Measurements from ENCODE around the gene KCNK2.
"Not testable (repeated sequence)": the region's sequence is repeated elsewhere in the genome, so short reads cannot be mapped to it uniquely, and the experiment has no call there.

KCNK2 gene

DNA sequence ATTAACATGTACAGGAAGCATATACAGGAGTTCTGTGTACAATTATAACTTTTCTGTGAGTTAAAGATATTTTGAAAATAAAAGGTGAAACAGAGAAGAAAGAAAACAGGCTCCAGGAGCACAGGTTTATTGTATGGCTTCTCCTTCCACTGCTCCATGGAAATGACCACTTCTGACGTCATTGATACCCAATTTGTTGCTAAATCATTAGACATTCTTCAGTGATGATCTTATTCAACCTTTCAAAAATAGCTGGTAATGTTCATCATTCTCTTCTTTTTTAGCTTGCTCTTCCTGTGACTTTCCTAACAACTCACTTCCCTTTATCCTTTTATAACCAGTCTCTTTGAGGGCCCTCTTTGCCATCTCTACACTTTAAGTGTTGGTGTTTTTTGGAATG, 77.8 kb downstream of the KCNK2 start:
- DNase-seq: no peak

GRCh38 chr1:215163144-215163543, 80.6 kb downstream of the KCNK2 start:
- not testable (repeated sequence) for DNase-seq

DNA sequence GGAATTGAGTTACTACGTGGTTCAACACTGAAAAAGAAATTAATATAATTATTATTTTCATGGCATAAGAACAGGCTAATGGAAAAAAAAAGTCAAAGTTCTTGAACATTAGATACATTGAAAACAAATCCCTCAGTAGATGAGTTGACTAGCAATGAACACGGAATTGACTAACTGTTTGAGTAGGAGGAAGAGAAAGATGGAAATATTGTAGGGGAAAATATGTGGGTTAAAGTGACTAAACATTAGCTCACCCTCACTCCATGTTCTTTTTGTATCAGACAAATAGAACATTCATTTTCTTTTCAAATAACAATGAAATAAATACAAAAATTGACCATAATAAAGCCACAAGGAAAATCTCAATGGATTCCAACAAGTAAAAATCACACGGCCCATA, 84.3 kb downstream of the KCNK2 start:
- DNase-seq: no peak

GRCh38 chr1:215181518-215181917, 99.0 kb downstream of the KCNK2 start:
- DNase-seq: no peak

DNA sequence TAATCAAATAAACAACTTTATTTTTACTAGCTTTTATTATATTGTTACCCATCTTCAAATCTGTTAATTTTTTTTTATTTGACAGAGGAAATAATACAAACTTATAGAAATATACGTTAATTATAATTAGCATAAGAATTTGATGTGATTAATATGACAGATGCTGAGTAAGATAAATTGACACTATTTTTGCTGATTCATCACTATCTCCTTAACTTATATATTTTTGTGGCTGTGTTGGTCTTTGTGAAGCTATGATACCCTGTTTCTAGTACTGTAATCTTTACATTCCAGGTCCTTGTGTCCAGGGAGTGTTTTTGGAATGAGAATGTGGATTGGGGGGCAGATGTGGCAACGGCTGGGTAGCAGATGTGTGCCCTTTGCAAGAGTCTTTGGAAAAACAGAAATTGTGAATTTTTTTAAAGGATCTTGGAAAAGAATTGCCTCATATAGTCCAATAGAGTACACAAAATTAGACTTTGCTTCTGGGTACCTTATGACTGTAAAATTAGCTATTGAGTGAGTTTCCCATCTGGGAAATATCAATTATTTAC, 102.6 kb downstream of the KCNK2 start:
- no peak for DNase-seq

DNA sequence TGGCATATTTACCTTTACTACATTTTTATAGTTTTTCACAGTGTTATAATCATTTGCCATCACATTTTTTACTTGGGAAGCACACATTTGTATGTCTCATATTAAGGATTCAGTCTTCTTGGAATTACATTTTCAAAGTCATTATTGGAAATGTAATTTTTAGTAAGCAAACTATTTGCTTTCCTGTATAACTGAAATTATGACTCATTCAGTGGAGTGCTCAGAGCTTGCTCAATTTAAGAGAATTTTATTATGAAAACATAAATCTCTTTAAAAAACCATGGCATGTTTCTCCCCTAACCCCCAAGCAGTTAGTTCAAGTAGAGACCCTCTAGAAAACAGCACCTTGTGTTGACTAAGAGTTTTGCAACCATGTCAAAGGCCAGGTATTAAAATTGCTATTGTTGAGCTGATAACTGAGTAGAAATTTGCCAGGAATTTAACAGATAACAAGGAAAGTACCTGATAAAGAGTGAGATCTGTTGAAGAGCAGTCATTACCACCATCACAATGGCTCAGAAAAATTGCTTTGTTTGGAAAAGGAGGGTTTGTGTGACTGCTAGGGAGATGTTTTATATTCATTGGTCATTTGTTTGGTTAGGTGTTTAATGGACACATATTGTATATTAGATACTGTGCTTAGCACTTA, 105.9 kb downstream of the KCNK2 start:
- no peak for DNase-seq

DNA sequence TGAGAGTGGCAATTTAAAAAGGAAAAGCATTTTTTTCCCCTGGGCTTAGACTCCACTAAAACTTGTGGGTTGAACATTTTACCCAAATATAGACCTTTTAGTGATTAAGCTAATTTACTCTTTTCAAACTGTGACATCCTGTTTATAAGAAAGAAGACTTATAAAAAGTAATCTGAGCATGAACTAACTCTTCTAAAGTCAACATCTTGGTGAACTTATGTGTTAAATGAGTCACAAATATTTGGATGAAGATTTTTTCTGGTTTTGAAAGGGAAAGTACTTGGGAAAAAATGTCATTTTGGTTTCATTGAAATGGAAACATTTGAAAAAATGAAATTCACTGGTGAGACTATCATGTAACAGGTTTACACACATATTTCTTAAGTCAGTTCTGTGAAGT, 109.8 kb downstream of the KCNK2 start:
- no peak for DNase-seq

DNA sequence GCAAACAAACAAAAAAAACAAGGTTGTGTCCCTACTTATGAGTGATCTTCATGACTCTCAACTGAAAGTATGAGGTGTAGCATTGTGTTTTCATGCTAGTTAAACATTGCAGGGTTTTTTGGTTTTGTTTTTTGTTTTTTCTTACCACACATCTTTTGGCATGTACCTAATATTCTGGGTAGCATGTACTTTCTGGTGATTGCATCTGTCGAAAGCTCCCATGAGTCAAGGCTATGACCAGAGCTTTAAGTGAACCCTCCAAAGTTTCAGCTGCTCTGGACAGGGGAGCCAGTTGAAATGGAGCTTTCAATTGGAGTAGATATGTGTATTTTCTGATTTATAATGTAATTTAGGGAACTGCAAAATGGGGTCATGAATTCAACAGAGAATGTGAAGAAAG, 115.5 kb downstream of the KCNK2 start:
- DNase-seq: no peak

DNA sequence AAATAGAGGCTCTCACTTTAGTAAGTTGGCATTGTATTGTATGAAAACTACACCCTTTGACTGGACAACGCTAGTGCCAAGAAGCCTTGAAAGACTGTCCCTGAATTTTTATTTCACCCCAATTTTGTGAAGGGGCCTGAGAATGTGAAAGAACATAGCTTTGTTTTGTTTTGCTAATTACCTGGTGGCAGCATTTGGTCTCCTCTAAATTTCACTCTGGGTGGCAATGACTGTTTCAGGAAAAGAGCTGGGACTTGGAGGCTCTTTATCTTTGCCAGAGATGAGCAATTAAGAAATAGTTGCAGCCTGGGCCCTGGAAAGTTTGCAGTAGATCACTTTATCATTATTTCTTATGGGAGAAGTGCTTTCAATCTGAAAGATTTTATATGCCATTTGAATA, 117.6 kb downstream of the KCNK2 start:
- DNase-seq: no peak

- DNase-seq: no peak
Observed at GRCh38 chr1:215201283-215201682, 118.7 kb downstream of the KCNK2 start.

- DNase-seq: no peak
Observed at GRCh38 chr1:215202868-215203267, 120.3 kb downstream of the KCNK2 start.

DNA sequence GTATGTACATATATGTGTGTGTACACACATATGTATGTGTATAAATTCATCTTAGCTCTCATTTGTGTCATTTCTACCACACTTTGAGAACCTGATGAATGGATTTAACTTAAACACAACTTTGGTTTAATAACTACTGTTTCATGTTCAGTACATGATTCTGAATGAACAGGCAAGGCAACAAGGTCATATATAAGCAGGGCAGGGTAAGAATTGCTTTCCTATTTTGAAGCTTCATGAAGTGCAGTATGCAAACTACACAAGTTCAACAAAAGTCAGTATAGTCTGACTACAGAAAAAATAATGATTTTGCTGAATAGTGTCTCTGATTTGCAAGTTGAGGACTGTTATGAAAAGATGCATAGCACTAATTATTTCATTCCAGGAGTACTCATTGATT, 127.6 kb downstream of the KCNK2 start:
- no peak for DNase-seq

DNA sequence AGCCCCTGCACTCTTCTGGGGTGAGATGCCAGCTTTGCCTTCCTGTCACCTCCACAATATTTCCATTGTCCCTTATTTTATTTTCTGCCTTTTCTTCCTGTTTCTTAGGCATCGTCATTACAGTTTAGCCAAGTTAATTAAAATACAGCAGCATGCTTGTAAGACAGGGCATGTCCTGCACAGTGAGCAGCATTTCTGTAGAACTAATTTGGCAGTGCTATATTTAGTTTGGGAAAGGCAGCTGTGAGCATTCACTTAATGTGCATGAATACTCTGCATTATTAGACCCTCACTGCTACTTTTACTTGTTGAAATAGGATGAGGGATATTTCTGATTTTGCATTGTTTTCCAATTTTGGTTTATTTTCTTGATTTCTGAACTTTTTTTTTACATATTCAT, 133.3 kb downstream of the KCNK2 start:
- no peak for DNase-seq

DNA sequence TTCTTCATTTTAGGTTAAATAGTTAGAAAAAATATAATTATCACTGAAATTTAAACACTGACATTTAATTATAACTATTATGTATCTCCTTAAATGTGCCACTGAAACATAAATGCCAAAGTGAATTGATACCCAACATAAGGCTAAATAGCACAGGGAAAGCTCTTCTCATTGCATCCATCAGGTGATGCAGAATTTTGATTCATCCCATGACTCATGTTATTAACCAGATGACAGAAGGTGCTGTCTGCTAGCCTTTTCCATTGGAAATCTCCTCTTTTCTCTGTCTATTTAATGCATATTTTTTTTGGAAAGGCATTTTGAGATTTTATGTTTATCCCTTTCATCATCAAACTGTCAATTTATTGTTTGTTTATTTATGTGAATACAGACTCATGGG, 136.8 kb downstream of the KCNK2 start:
- DNase-seq: no peak

DNA sequence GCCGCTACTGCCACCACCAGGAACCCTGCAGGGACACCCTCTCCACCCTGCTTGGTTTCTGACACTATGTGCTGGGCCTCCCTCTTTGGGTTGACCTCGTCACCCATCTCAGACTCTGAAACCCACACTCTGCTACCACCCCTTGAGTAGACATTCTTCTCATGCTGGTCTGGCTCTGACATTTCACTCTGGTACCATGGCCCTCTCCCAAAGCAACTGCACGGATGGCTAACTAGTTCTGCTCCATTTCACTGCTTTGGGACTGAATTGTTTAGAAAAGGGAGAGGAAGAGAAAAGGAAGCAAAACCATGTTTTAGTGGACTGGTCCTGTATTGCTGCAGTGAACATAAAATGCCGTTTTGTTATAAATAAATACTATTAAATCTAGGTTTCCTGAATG, 137.8 kb downstream of the KCNK2 start:
- no peak for DNase-seq

- no peak for DNase-seq
Observed at GRCh38 chr1:215226757-215227156, 144.2 kb downstream of the KCNK2 start.

DNA sequence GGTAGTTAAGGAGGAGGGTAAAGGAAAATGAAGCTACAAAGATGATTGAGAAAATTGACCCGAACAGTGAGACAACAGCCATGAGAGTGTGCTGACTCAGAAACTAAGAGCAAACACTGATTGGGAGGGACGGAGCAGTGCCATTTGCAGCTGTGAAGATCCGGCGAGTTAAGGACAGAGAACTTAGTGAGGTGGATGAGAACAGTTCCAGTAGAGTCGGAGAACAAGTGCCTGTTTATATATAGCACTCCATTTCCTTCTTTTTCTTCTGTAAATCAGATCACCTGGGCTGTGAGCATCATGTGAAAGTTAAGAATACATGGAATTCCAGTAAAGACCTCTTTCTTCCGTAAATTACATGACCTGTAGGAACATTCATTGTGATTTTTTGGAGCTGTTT, 145.7 kb downstream of the KCNK2 start:
- DNase-seq: no peak

DNA sequence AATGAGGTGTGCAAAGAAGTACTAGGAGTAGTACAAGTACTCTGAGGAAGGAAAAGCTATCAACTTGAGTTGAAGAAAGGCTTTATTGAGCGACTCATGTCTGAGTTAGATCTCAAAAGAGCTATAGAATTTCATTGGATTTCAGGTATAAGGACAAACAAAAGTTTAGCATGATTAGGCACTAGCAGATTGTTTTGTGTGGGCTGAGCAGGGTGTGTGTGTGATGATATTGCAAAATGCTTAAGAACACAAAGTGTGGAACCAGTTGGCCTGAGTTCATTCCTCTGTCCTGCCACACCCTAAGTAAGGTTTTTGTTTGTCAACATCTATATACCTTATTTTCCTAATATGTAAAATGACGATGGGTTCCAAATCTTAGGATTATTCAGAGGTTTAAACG, 158.9 kb downstream of the KCNK2 start:
- no peak for DNase-seq

- no peak for DNase-seq
Observed at GRCh38 chr1:215243345-215244054, 161.0 kb downstream of the KCNK2 start.

GRCh38 chr1:215250913-215251312, 168.4 kb downstream of the KCNK2 start:
- no peak for DNase-seq

GRCh38 chr1:215251428-215251827, 168.9 kb downstream of the KCNK2 start:
- no peak for DNase-seq

GRCh38 chr1:215252164-215252563, 169.6 kb downstream of the KCNK2 start:
- DNase-seq: no peak

- no peak for DNase-seq
Observed at GRCh38 chr1:215256936-215257679, 174.6 kb downstream of the KCNK2 start.

DNA sequence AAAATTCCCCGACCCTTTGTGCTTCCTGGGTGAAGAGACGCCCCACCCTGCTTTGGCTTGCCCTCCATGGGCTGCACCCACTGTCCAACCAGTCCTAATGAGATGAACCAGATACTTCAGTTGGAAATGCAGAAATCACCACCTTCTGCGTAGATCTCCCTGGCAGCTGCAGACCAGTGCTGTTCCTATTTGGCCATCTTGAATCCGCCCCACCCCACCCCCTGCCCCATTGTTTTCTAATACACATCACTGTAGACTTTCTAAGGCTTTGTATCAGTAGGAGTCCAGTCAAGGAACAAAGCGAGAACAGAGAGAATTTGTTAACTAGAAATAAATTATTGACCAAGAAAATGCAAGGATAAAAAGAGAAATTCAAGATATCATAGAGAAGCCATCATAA, 178.2 kb downstream of the KCNK2 start:
- no peak for DNase-seq
